ENCODE measurements around the gene PARD3. TPM values are rescaled to one million over a fixed set of nuclear protein-coding genes. Genes with fewer than 3 reads are reported as not detected.

Gene PARD3
- total and polyA plus RNA-seq, 10 of the 15 experiments (the other 5 are each of a cell fraction or from before 2014, with no cell fraction given), result 2.6 to 43.1 (median 13.9) TPM

- TF ChIP-seq BCL3 (IDR thresholded peaks at IDR 0.05; ENCODE audit: borderline replicate concordance, insufficient read depth, low read depth, low read length, poor library complexity, severe bottlenecking) (no peak), POU2F2 (IDR thresholded peaks at IDR 0.05; ENCODE audit: borderline replicate concordance, low read depth, low read length) (peak; percentile 79; the same call in 1 of the 3 replicates), SKIL (IDR thresholded peaks at IDR 0.05; ENCODE audit: low read depth, poor library complexity, severe bottlenecking) (no peak), MEF2B (IDR thresholded peaks at IDR 0.05; ENCODE audit: partially characterized antibody, poor library complexity, severe bottlenecking) (no peak), ATF7 (IDR thresholded peaks at IDR 0.05; ENCODE audit: low read depth) (peak; percentile 56; the same call in 1 of the 2 replicates), NFIC (IDR thresholded peaks at IDR 0.05; ENCODE audit: low read depth, low read length) (no peak), RUNX3 (IDR thresholded peaks at IDR 0.05; ENCODE audit: low read length) (peak; percentile 73), BRCA1 (IDR thresholded peaks at IDR 0.05; ENCODE audit: low read depth, low read length) (no peak), ETV6 (conservative IDR thresholded peaks at IDR 0.05 in 1 of 2, IDR thresholded peaks at IDR 0.05 in 1 of 2; ENCODE audit: borderline replicate concordance in 1 of 2, low read depth in 1 of 2) (no peak), USF2 (IDR thresholded peaks at IDR 0.05; ENCODE audit: borderline replicate concordance, low read depth, low read length) (peak; percentile 52; the same call in 1 of the 2 replicates), ASH2L (IDR thresholded peaks at IDR 0.05; ENCODE audit: borderline replicate concordance, low read depth) (no peak), ZNF687 (IDR thresholded peaks at IDR 0.05) (no peak), IRF5 (IDR thresholded peaks at IDR 0.05; ENCODE audit: borderline replicate concordance) (no peak), NRF1 (conservative IDR thresholded peaks at IDR 0.05; ENCODE audit: low read depth, low read length) (no peak), EP300 (IDR thresholded peaks at IDR 0.05; ENCODE audit: borderline replicate concordance in 1 of 2, control insufficient read depth in 1 of 2, low read depth in 2 of 2, low read length in 2 of 2) (no peak), CREB1 (IDR thresholded peaks at IDR 0.05; ENCODE audit: low read depth) (peak; percentile 22; the same call in 1 of the 2 replicates), ZNF24 (IDR thresholded peaks at IDR 0.05) (no peak)
Observed at GRCh38 chr10:34650156-34650555, 164.9 kb downstream of the PARD3 start (continued).

Data from GM12878 (cell line).